DMS153 treated with DMSO at 0.1 percent for 48 hours (cell line): ENCODE measurements around the gene MISP3.

Source experiments
- DNase-seq: peaks from one replicate; lab custom pipeline; 2025; ENCODE audit not compliant: unreplicated experiment; lab: John Stamatoyannopoulos, UW

MISP3 gene

DNA sequence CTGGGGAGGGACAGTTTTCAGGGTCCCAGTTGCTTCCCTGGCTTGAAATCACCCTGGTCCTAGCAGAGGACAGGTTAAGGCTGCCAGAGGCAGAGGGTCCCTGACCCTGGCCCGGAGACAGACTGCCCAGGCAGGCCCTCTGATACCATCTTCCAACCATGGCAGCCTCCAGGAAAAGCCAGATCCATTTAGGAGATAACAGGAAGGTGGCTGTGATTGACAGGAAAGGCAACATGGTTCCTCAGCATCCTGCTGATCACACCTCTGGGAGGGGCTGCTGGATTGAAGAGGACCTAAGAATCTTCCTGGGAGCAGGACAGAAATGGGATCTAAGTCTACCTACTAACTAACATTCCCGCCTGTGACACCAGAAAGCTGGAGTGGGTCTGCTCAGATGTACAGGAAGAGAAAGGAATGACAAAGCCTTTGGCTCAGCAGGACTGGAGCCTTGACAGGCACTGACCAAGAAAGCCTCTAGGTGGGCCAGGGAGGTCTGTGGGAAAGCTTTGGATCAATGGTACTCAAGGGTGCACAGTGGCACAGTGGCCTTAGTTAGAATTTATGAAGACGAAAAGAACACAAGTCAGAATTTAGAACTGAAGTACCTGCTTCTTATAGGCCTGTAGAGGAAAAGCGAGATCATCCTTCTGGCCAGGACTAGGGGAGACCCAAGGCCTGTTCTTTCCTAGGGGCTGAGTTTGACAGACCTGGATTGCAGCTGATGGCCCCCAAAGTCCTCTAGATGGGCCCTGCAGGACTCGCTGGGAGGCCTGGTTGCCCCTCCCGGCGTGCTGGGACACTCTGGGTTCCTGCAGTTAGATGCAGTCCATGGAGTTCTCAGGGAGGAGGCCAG, 47.3 kb downstream of the MISP3 start:
- DNase-seq, result no peak

DNA sequence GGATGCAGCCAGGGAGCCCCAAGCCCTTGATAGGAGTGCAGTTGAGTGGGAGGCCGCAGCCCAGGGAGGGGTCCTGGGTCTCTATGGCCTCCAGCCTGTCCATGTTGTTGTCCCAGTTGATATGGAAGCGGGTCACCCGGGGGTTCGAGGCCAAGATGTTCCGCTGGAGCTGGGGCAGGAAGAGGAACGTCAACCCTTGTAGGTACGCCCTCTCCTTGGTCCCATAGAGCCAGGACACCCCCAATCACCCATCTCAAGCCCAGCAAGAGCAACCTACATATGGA, 47.9 kb downstream of the MISP3 start:
- DNase-seq, result no peak

DNA sequence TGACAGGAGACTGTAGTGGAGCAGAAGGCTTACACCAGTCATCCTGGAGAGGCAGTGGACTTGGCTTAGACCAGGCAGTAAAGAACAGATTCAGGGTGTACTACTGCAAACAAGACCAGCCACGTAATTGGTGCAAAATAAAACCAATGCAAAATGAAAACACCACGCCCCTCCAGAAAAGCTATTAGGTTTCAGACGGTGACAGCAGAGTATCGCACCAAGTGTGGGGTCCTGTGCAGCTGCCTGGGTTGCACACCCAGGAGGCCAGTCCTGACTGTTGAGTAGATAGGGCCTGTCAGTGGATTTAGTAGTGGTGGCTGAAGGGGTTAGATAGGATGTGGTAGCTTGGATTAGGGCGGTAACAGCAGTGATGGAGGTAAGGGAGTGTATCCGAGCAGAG, 50.3 kb downstream of the MISP3 start:
- DNase-seq, result no peak
